ENCODE data around the gene FOXL3. TPM values are rescaled to one million over a fixed set of nuclear protein-coding genes. Genes with fewer than 3 reads are reported as not detected.

The FOXL3 gene
- total RNA-seq, 1 experiment from 2014 or later: not detected

- ATAC-seq (no peak), DNase-seq (ENCODE audit: low spot score) (no peak)
- ChIA-PET CTCF (interaction anchor here (0.5 kb wide), 1 partner anchor 34 kb away, joined by 3 read pairs; no protein-coding TSS in a partner anchor), POLR2A (no interaction called here)
- no peak overlapping the region for H3K27ac Mint-ChIP-seq
- H3K4me3 Mint-ChIP-seq: no peak overlapping the region
- no peak for TF ChIP-seq IRF2 (CRISPR knock-in tag; IDR thresholded peaks at IDR 0.05; ENCODE audit: borderline replicate concordance, low read depth)
- no peak for TF ChIP-seq MYBL2 (CRISPR knock-in tag; IDR thresholded peaks at IDR 0.05)
- TF ChIP-seq CREM (CRISPR knock-in tag; IDR thresholded peaks at IDR 0.05): no peak
- TF ChIP-seq AR (CRISPR knock-in tag; IDR thresholded peaks at IDR 0.05): no peak
- no peak for TF ChIP-seq SMAD3 (CRISPR knock-in tag; IDR thresholded peaks at IDR 0.05; ENCODE audit: borderline replicate concordance)
- TF ChIP-seq ELF4 (CRISPR knock-in tag; IDR thresholded peaks at IDR 0.05; ENCODE audit: low read depth): no peak
- no peak for TF ChIP-seq SMAD4 (CRISPR knock-in tag; IDR thresholded peaks at IDR 0.05)
- no peak for TF ChIP-seq ETV6 (CRISPR knock-in tag; IDR thresholded peaks at IDR 0.05)
- no peak for TF ChIP-seq TP53 (CRISPR knock-in tag; IDR thresholded peaks at IDR 0.05)
- TF ChIP-seq JUN (CRISPR knock-in tag; IDR thresholded peaks at IDR 0.05): no peak
- TF ChIP-seq CREB1 (CRISPR knock-in tag; IDR thresholded peaks at IDR 0.05): no peak
- no peaks in the 10 kb centered on the region for H3K4me1 Mint-ChIP-seq
- H3K36me3 Mint-ChIP-seq: no peaks in the 10 kb centered on the region
- no peaks in the 10 kb centered on the region for H3K27me3 Mint-ChIP-seq (ENCODE audit: low read depth)
- H3K9me3 Mint-ChIP-seq: peaks cover under 1% of the 10 kb centered on the region; the same call in 1 of the 2 replicates
These were observed 9.2 kb downstream of the FOXL3 start for GRCh38 chr7:299169-299568.

GRCh38 chr7:299628-300027 lies 9.7 kb downstream of the FOXL3 start:
- H3K27me3 Mint-ChIP-seq (ENCODE audit: low read depth): no peaks in the 10 kb centered on the region
- no peaks in the 10 kb centered on the region for H3K4me1 Mint-ChIP-seq
- H3K36me3 Mint-ChIP-seq: peaks cover 2% of the 10 kb centered on the region; the same call in 1 of the 2 replicates
- DNase-seq (ENCODE audit: low spot score) (no peak), ATAC-seq (no peak)
- H3K4me3 Mint-ChIP-seq: no peak overlapping the region
- TF ChIP-seq GRHL2 (CRISPR knock-in tag; IDR thresholded peaks at IDR 0.05; ENCODE audit: insufficient replicate concordance, severe bottlenecking) (no peak), FOXP1 (CRISPR knock-in tag; IDR thresholded peaks at IDR 0.05; ENCODE audit: borderline replicate concordance) (no peak), EMX1 (CRISPR knock-in tag; IDR thresholded peaks at IDR 0.05) (no peak), USF2 (CRISPR knock-in tag; IDR thresholded peaks at IDR 0.05) (no peak), NR2C2 (CRISPR knock-in tag; IDR thresholded peaks at IDR 0.05) (no peak), STAT6 (CRISPR knock-in tag; conservative IDR thresholded peaks at IDR 0.05; ENCODE audit: low read depth) (no peak), ZBTB21 (CRISPR knock-in tag; IDR thresholded peaks at IDR 0.05; ENCODE audit: borderline replicate concordance) (no peak), SOX15 (CRISPR knock-in tag; IDR thresholded peaks at IDR 0.05) (no peak), CREB1 (CRISPR knock-in tag; IDR thresholded peaks at IDR 0.05) (no peak), TCF7 (CRISPR knock-in tag; IDR thresholded peaks at IDR 0.05; ENCODE audit: low read depth) (no peak), ZNF416 (CRISPR knock-in tag; IDR thresholded peaks at IDR 0.05) (no peak)
- ChIA-PET POLR2A (no interaction called here), CTCF (no interaction called here)
- H3K9me3 Mint-ChIP-seq: peaks cover 5% of the 10 kb centered on the region
- H3K27ac Mint-ChIP-seq: 0 out of 2 replicates have a peak overlapping the region, but pooled peaks have one; percentile 19
